H9 (cell line): ENCODE results near the gene ZBTB20. TPM values are rescaled to one million over a fixed set of nuclear protein-coding genes. Genes with fewer than 3 reads are reported as not detected.

ENCODE experiments used
- DNase-seq: peaks from one replicate; pipeline ENCODE4 v3.0.0-alpha.2; 2017
- H2AFZ ChIP-seq: one replicate; pipeline ENCODE4 v1.6.1; 2013; ENCODE audit warnings: mild to moderate bottlenecking, low read length, control low read depth, moderate library complexity
- H2AK5ac ChIP-seq: 2 replicates; pipeline ENCODE4 v1.6.1; 2013; ENCODE audit warnings: low read length, control low read depth, mixed read lengths; ENCODE audit not compliant: insufficient read length
- H2BK120ac ChIP-seq: one replicate; pipeline ENCODE4 v1.6.1; 2013; ENCODE audit warnings: low read depth, mild to moderate bottlenecking, low read length, control low read depth, inconsistent platforms; ENCODE audit not compliant: poor library complexity, severe bottlenecking
- H2BK12ac ChIP-seq: 2 replicates; pipeline ENCODE4 v1.6.1; 2013; ENCODE audit warnings: low read length, control low read depth, mixed read lengths, low read depth; ENCODE audit not compliant: insufficient read length
- H2BK15ac ChIP-seq: 2 replicates; pipeline ENCODE4 v1.6.1; 2013; ENCODE audit warnings: low read depth, low read length, control low read depth
- H2BK20ac ChIP-seq: one replicate; pipeline ENCODE4 v1.6.1; 2013; ENCODE audit warnings: low read depth, mild to moderate bottlenecking, low read length, control low read depth, inconsistent platforms; ENCODE audit not compliant: poor library complexity, severe bottlenecking
- H2BK5ac ChIP-seq: 2 replicates; pipeline ENCODE4 v1.6.1; 2013; ENCODE audit warnings: low read length, control low read depth, mixed read lengths; ENCODE audit not compliant: insufficient read length
- H3K14ac ChIP-seq: 2 replicates; pipeline ENCODE4 v1.6.1; 2013; ENCODE audit warnings: low read length, control low read depth; ENCODE audit not compliant: insufficient read depth
- H3K18ac ChIP-seq: 2 replicates; pipeline ENCODE4 v1.6.1; 2013; ENCODE audit warnings: low read depth, mild to moderate bottlenecking, mixed read lengths, low read length, control low read depth; ENCODE audit not compliant: insufficient read length
- H3K23ac ChIP-seq: 2 replicates; pipeline ENCODE4 v1.6.1; 2013; ENCODE audit warnings: low read length, control low read depth, mixed read lengths, low read depth; ENCODE audit not compliant: insufficient read length
- H3K23me2 ChIP-seq: 2 replicates; pipeline ENCODE4 v1.6.1; 2013; ENCODE audit warnings: low read depth, mild to moderate bottlenecking, mixed read lengths, low read length, control low read depth; ENCODE audit not compliant: insufficient read length, poor library complexity, severe bottlenecking
- H3K27ac ChIP-seq: 2 replicates; pipeline ENCODE4 v1.5.1; 2013; ENCODE audit warnings: low read length, control low read depth, mixed read lengths, low read depth; ENCODE audit not compliant: insufficient read length
- H3K27me3 ChIP-seq: 2 replicates; pipeline ENCODE4 v1.6.1; 2013; ENCODE audit warnings: low read length, control low read depth, inconsistent platforms; ENCODE audit not compliant: insufficient read depth
- H3K4ac ChIP-seq: 2 replicates; pipeline ENCODE4 v1.6.1; 2013; ENCODE audit warnings: low read depth, mild to moderate bottlenecking, control low read depth, inconsistent platforms, low read length, moderate library complexity
- H3K4me1 ChIP-seq: 2 replicates; pipeline ENCODE4 v1.6.1; 2013; ENCODE audit warnings: low read length, control low read depth, inconsistent platforms; ENCODE audit not compliant: insufficient read depth
- H3K4me2 ChIP-seq: 2 replicates; pipeline ENCODE4 v1.6.1; 2013; ENCODE audit warnings: low read length, control low read depth, mixed read lengths; ENCODE audit not compliant: insufficient read length, insufficient read depth
- H3K56ac ChIP-seq: 2 replicates; pipeline ENCODE4 v1.6.1; 2013; ENCODE audit warnings: low read depth, mild to moderate bottlenecking, mixed read lengths, low read length, control low read depth; ENCODE audit not compliant: insufficient read length
- H3K79me1 ChIP-seq: 2 replicates; pipeline ENCODE4 v1.6.1; 2013; ENCODE audit warnings: low read depth, mild to moderate bottlenecking, moderate library complexity, low read length, control low read depth, inconsistent platforms; ENCODE audit not compliant: insufficient read depth, poor library complexity, severe bottlenecking
- H3K79me2 ChIP-seq: 2 replicates; pipeline ENCODE4 v1.6.1; 2013; ENCODE audit warnings: low read length, control low read depth, inconsistent platforms; ENCODE audit not compliant: insufficient read depth
- H3K9ac ChIP-seq: 2 replicates; pipeline ENCODE4 v1.6.1; 2013; ENCODE audit warnings: low read length, control low read depth, mixed read lengths; ENCODE audit not compliant: insufficient read length; ENCODE audit errors: extremely low read depth
- H3K9me3 ChIP-seq: one replicate; pipeline ENCODE4 v1.6.1; 2013; ENCODE audit warnings: low read depth, low read length, inconsistent platforms; ENCODE audit not compliant: control insufficient read depth
- H3T11ph ChIP-seq: one replicate; pipeline ENCODE4 v1.6.1; 2013; ENCODE audit warnings: mild to moderate bottlenecking, low read length, control low read depth, inconsistent platforms
- H4K20me1 ChIP-seq: one replicate; pipeline ENCODE4 v1.6.1; 2013; ENCODE audit not compliant: control insufficient read depth, insufficient read length, insufficient read depth
- H4K5ac ChIP-seq: 2 replicates; pipeline ENCODE4 v1.6.1; 2013; ENCODE audit warnings: low read depth, mild to moderate bottlenecking, mixed read lengths, low read length, control low read depth; ENCODE audit not compliant: insufficient read length
- H4K8ac ChIP-seq: replicated peaks from 2 replicates; pipeline ENCODE4 v1.6.1; 2013; ENCODE audit warnings: low read length, control low read depth, mixed read lengths, low read depth; ENCODE audit not compliant: insufficient read length
- H4K91ac ChIP-seq: 2 replicates; pipeline ENCODE4 v1.6.1; 2013; ENCODE audit warnings: low read depth, mild to moderate bottlenecking, moderate library complexity, mixed read lengths, low read length, control low read depth; ENCODE audit not compliant: insufficient read length
- H3K27ac Mint-ChIP-seq, 3 experiments: 2 replicates in 2 of 3; 3 replicates in 1 of 3; pipeline ENCODE4 v1.8.0; 2020 to 2021; ENCODE audit warnings: mixed read lengths in 3 of 3, mild to moderate bottlenecking in 1 of 3, moderate library complexity in 1 of 3
- H3K27me3 Mint-ChIP-seq: 2 replicates; pipeline ENCODE4 v1.8.0; 2021; ENCODE audit warnings: low read depth, mild to moderate bottlenecking, moderate library complexity, mixed read lengths
- H3K36me3 Mint-ChIP-seq, 3 experiments: 2 replicates in 2 of 3; 3 replicates in 1 of 3; pipeline ENCODE4 v1.8.0; 2020 to 2021; ENCODE audit warnings: low read depth in 3 of 3, mixed read lengths in 3 of 3; ENCODE audit not compliant: insufficient read depth in 1 of 3
- H3K4me1 Mint-ChIP-seq, 2 experiments: 2 replicates each; pipeline ENCODE4 v1.8.0; 2020; ENCODE audit warnings: mixed read lengths in 2 of 2
- H3K4me3 Mint-ChIP-seq, 2 experiments: 2 replicates in 1 of 2; 3 replicates in 1 of 2; pipeline ENCODE4 v1.8.0; 2020 to 2021; ENCODE audit warnings: mild to moderate bottlenecking in 2 of 2, mixed read lengths in 2 of 2, moderate library complexity in 1 of 2
- H3K9me3 Mint-ChIP-seq, 2 experiments: 2 replicates in 1 of 2; 3 replicates in 1 of 2; pipeline ENCODE4 v1.8.0; 2020; ENCODE audit warnings: mild to moderate bottlenecking in 2 of 2, mixed read lengths in 2 of 2, moderate library complexity in 1 of 2
- CTCF ChIP-seq: fragments of 200-600 bp; sonication (generic); conservative IDR thresholded peaks from 3 replicates; pipeline ENCODE4 v1.8.0; 2021; ENCODE audit warnings: antibody characterized with exemption, mild to moderate bottlenecking
- total RNA-seq: library from RNA; stranded (reverse); gene quantifications from 2 replicates; pipeline ENCODE4 v1.2.1, GENCODE V29; 2021

ZBTB20 gene
- total RNA-seq, 1 experiment from 2014 or later = 0.70 TPM

- Histone ChIP-seq H3K27ac (no peak overlapping the region), H2BK5ac (no peak overlapping the region), H4K8ac (no peak overlapping the region), H3K79me2 (no peaks in the 10 kb centered on the region), H2AFZ (no peak overlapping the region), H4K91ac (no peak overlapping the region), H3K9ac (no peak overlapping the region), H3K9me3 (no peaks in the 10 kb centered on the region), H3K4me1 (peaks cover 10% of the 10 kb centered on the region; the same call in 1 of the 2 replicates), H3K27me3 (no peaks in the 10 kb centered on the region), H3K18ac (no peak overlapping the region), H2BK12ac (no peak overlapping the region), H4K20me1 (no peaks in the 10 kb centered on the region), H2AK5ac (no peak overlapping the region), H3K4me2 (peak overlapping the region; percentile 8), H3K4ac (no peak overlapping the region), H3K56ac (no peak overlapping the region), H2BK120ac (no peak overlapping the region), H3T11ph (no peak overlapping the region), H2BK20ac (no peak overlapping the region), H3K79me1 (no peaks in the 10 kb centered on the region), H3K14ac (no peak overlapping the region), H3K23me2 (no peaks in the 10 kb centered on the region), H2BK15ac (no peak overlapping the region), H4K5ac (no peak overlapping the region), H3K23ac (no peak overlapping the region)
- no peak for TF ChIP-seq CTCF
- Mint-ChIP-seq H3K4me1 (peaks cover 9 to 26% of the 10 kb centered on the region in 2 experiments), H3K36me3 (no peaks in the 10 kb centered on the region), H3K27me3 (no peaks in the 10 kb centered on the region), H3K4me3 (no peak overlapping the region), H3K27ac (no peak overlapping the region), H3K9me3 (no peaks in the 10 kb centered on the region; a peak in 2 of 5 replicates)
- DNase-seq = no peak
These were observed 791.4 kb downstream of the ZBTB20 start for GRCh38 chr3:114355653-114356052.
